WTC11 (cell line): ENCODE results near the gene RRP12.

ENCODE experiments used
- ATF3 ChIP-seq: sonication (generic); formaldehyde crosslinking; conservative IDR thresholded peaks from 2 replicates; pipeline ENCODE4 v1.8.1; 2022; ENCODE audit warnings: mild to moderate bottlenecking, missing genetic modification reagents
- CTCF ChIP-seq: fragments of 200-600 bp; IDR thresholded peaks from 2 replicates; pipeline ENCODE4 v1.8.0; 2022; ENCODE audit warnings: antibody characterized with exemption
- E2F1 ChIP-seq: sonication (generic); formaldehyde crosslinking; IDR thresholded peaks from 2 replicates; pipeline ENCODE4 v1.8.0; 2022; ENCODE audit warnings: mild to moderate bottlenecking, missing genetic modification reagents
- MAX ChIP-seq: sonication (generic); formaldehyde crosslinking; IDR thresholded peaks from 2 replicates; pipeline ENCODE4 v1.8.0; 2022; ENCODE audit warnings: mild to moderate bottlenecking, missing genetic modification reagents
- MLX ChIP-seq: sonication (generic); formaldehyde crosslinking; IDR thresholded peaks from 2 replicates; pipeline ENCODE4 v1.8.1; 2023; ENCODE audit warnings: mild to moderate bottlenecking, missing genetic modification reagents, moderate library complexity
- NFYB ChIP-seq: sonication (generic); formaldehyde crosslinking; conservative IDR thresholded peaks from 2 replicates; pipeline ENCODE4 v1.8.0; 2022; ENCODE audit warnings: low read depth, missing genetic modification reagents
- NR1H2 ChIP-seq: sonication (generic); formaldehyde crosslinking; IDR thresholded peaks from 2 replicates; pipeline ENCODE4 v1.9.0; 2021; ENCODE audit warnings: mild to moderate bottlenecking, moderate library complexity, missing genetic modification reagents
- NR2C2 ChIP-seq: sonication (generic); formaldehyde crosslinking; IDR thresholded peaks from 2 replicates; pipeline ENCODE4 v1.8.0; 2022; ENCODE audit warnings: mild to moderate bottlenecking, missing genetic modification reagents
- SMAD3 ChIP-seq: sonication (generic); formaldehyde crosslinking; IDR thresholded peaks from 2 replicates; pipeline ENCODE4 v1.8.0; 2022; ENCODE audit warnings: missing genetic modification reagents, mild to moderate bottlenecking, borderline replicate concordance
- TEAD1 ChIP-seq: sonication (generic); formaldehyde crosslinking; IDR thresholded peaks from 2 replicates; pipeline ENCODE4 v1.8.0; 2022; ENCODE audit warnings: mild to moderate bottlenecking, missing genetic modification reagents
- USF2 ChIP-seq: sonication (generic); formaldehyde crosslinking; IDR thresholded peaks from 2 replicates; pipeline ENCODE4 v1.8.1; 2023; ENCODE audit warnings: mild to moderate bottlenecking, missing genetic modification reagents, moderate library complexity
- ZNF121 ChIP-seq: sonication (generic); formaldehyde crosslinking; IDR thresholded peaks from 2 replicates; pipeline ENCODE4 v1.8.0; 2023; ENCODE audit warnings: missing genetic modification reagents
- ZNF138 ChIP-seq: sonication (generic); formaldehyde crosslinking; conservative IDR thresholded peaks from 2 replicates; pipeline ENCODE4 v1.8.1; 2022; ENCODE audit warnings: mild to moderate bottlenecking, moderate library complexity, missing genetic modification reagents
- ZNF263 ChIP-seq: sonication (generic); formaldehyde crosslinking; IDR thresholded peaks from 2 replicates; pipeline ENCODE4 v1.8.1; 2022; ENCODE audit warnings: low read depth, mild to moderate bottlenecking, moderate library complexity, missing genetic modification reagents

GRCh38 chr10:97404044-97404443, 2.9 kb upstream of the RRP12 start:
- TF ChIP-seq CTCF (no peak), USF2 (no peak), NR2C2 (CRISPR knock-in tag) (no peak), SMAD3 (CRISPR knock-in tag) (no peak), ZNF263 (CRISPR knock-in tag) (no peak), NR1H2 (CRISPR knock-in tag) (no peak), TEAD1 (no peak), ATF3 (CRISPR knock-in tag) (no peak), MAX (CRISPR knock-in tag) (no peak), MLX (no peak), NFYB (CRISPR knock-in tag) (no peak), ZNF121 (CRISPR knock-in tag) (no peak), ZNF138 (CRISPR knock-in tag) (no peak), E2F1 (CRISPR knock-in tag) (no peak)
